K562 (cell line): ENCODE results near the gene TTLL3. TPM values are rescaled to one million over a fixed set of nuclear protein-coding genes. Genes with fewer than 3 reads are reported as not detected.

Experiments
- ATAC-seq: fragments of 200-7000 bp; cut with Tn5 transposase; 3 replicates; pipeline ENCODE4 v1.9.1; 2020; ENCODE audit warnings: moderate library complexity
- BruUV-seq: library from RNA; stranded (reverse); fragments of 400-500 nt; replicated peaks from 2 replicates; lab custom pipeline; 2021; lab: Mats Ljungman, UMichigan
- CTCF ChIA-PET: fragments of 300-600 bp; formaldehyde crosslinking; extraction: SDS; loops from one replicate; lab custom pipeline; 2021; ENCODE audit warnings: low intra/inter-chr PET ratio; lab: Yijun Ruan, JAX
- POLR2A ChIA-PET: fragments of 300-600, 350-650 bp; sonication (Branson Sonifier 250); formaldehyde crosslinking; extraction: SDS; loops from one replicate; lab custom pipeline; 2021; ENCODE audit warnings: antibody characterized with exemption, inconsistent platforms; lab: Yijun Ruan, JAX
- DNase-seq, 4 experiments: peaks; one replicate each; pipeline versions ENCODE4 v3.0.0 to v3.0.0-alpha.2; 2011 to 2018; ENCODE audit warnings: low spot score in 3 of 4, mixed read lengths in 3 of 4; ENCODE audit errors: extremely low read depth in 1 of 4
- FAIRE-seq: peaks from 2 replicates; lab custom pipeline; 2011; peaks lifted over from hg19 to GRCh38; lab: Jason Lieb, UNC
- H2AFZ ChIP-seq: 2 replicates; pipeline ENCODE4 v1.6.0; 2011; ENCODE audit warnings: low read depth, low read length, control low read depth, inconsistent platforms
- H3K27ac ChIP-seq: fragments of 200-600 bp; 3 replicates; pipeline ENCODE4 v1.8.0; 2011; ENCODE audit warnings: low read depth, mild to moderate bottlenecking, control low read depth, inconsistent platforms, low read length, moderate library complexity, mixed read lengths; ENCODE audit errors: extremely low read depth
- H3K27me3 ChIP-seq, 2 experiments: fragments of 300-600 bp in 1 of 2; 2 replicates in 1 of 2; 3 replicates in 1 of 2; pipeline versions ENCODE4 v1.6.0 to v1.8.0; 2011; ENCODE audit warnings: inconsistent platforms in 2 of 2, low read length in 2 of 2, mild to moderate bottlenecking in 1 of 2, mixed read lengths in 1 of 2, moderate library complexity in 1 of 2; ENCODE audit not compliant: control insufficient read depth in 2 of 2, insufficient read depth in 2 of 2
- H3K36me3 ChIP-seq: fragments of 300-600 bp; 3 replicates; pipeline ENCODE4 v1.8.0; 2011; ENCODE audit warnings: mild to moderate bottlenecking, low read length, inconsistent platforms; ENCODE audit not compliant: control insufficient read depth, insufficient read depth
- H3K4me1 ChIP-seq, 2 experiments: fragments of 200-600 bp in 1 of 2; replicated peaks in 1 of 2; 2 replicates in 1 of 2; 3 replicates in 1 of 2; pipeline versions ENCODE4 v1.5.1 to v1.8.0; 2011; ENCODE audit warnings: inconsistent platforms in 2 of 2, low read length in 2 of 2, mild to moderate bottlenecking in 1 of 2, mixed read lengths in 1 of 2, moderate library complexity in 1 of 2; ENCODE audit not compliant: control insufficient read depth in 2 of 2, insufficient read depth in 2 of 2
- H3K4me2 ChIP-seq: 2 replicates; pipeline ENCODE4 v1.6.1; 2011; ENCODE audit warnings: low read length, control low read depth, inconsistent platforms, mixed read lengths; ENCODE audit not compliant: insufficient read depth
- H3K4me3 ChIP-seq: fragments of 200-600 bp; sonication (generic), shearing (Covaris generic); 2 replicates; pipeline ENCODE4 v1.5.1; 2016; ENCODE audit warnings: control low read depth, inconsistent platforms
- H3K79me2 ChIP-seq: fragments of 200-600 bp; 3 replicates; pipeline ENCODE4 v1.8.0; 2011; ENCODE audit warnings: low read length, inconsistent platforms; ENCODE audit not compliant: control insufficient read depth, insufficient read depth
- H3K9ac ChIP-seq, 2 experiments: 2 replicates each; pipeline versions ENCODE4 v1.6.0 to v1.6.1; 2011; ENCODE audit warnings: low read depth in 2 of 2, low read length in 2 of 2, control low read depth in 1 of 2, inconsistent platforms in 1 of 2, mild to moderate bottlenecking in 1 of 2, mixed read lengths in 1 of 2; ENCODE audit not compliant: insufficient read depth in 1 of 2
- H3K9me1 ChIP-seq: one replicate; pipeline ENCODE4 v1.6.0; 2011; ENCODE audit warnings: inconsistent platforms, mild to moderate bottlenecking, low read length, moderate library complexity; ENCODE audit not compliant: control insufficient read depth, insufficient read depth
- H3K9me3 ChIP-seq: replicated peaks from 2 replicates; pipeline ENCODE4 v1.5.1; 2011; ENCODE audit warnings: low read depth, low read length, inconsistent platforms; ENCODE audit not compliant: control insufficient read depth, insufficient read depth
- H4K20me1 ChIP-seq: replicated peaks from 2 replicates; pipeline ENCODE4 v1.6.1; 2011; ENCODE audit warnings: low read length, inconsistent platforms, mixed read lengths; ENCODE audit not compliant: control insufficient read depth, insufficient read depth
- COPS2 ChIP-seq: fragments of 450-650 bp; conservative IDR thresholded peaks from 2 replicates; pipeline ENCODE4 v1.6.1; 2016; ENCODE audit warnings: mild to moderate bottlenecking, moderate library complexity
- CTBP1 ChIP-seq: fragments of 450-650 bp; IDR thresholded peaks from 2 replicates; pipeline ENCODE4 v1.6.1; 2016; ENCODE audit warnings: borderline replicate concordance
- DDX20 ChIP-seq: fragments of 450-650 bp; IDR thresholded peaks from 2 replicates; pipeline ENCODE4 v1.6.1; 2016; ENCODE audit warnings: missing genetic modification characterization, low read depth, mild to moderate bottlenecking, missing compliant biosample characterization, moderate library complexity
- DPF2 ChIP-seq: fragments of 450-650 bp; IDR thresholded peaks from 2 replicates; pipeline ENCODE4 v1.6.1; 2016
- E2F6 ChIP-seq, 2 experiments: IDR thresholded peaks; 2 replicates each; pipeline ENCODE4 v1.6.1; 2011; ENCODE audit warnings: borderline replicate concordance in 1 of 2, control low read depth in 1 of 2, low read depth in 1 of 2, low read length in 1 of 2, mild to moderate bottlenecking in 1 of 2, mixed read lengths in 1 of 2, moderate library complexity in 1 of 2; ENCODE audit not compliant: insufficient read depth in 1 of 2, insufficient read length in 1 of 2, poor library complexity in 1 of 2, severe bottlenecking in 1 of 2; ENCODE audit errors: extremely low read depth in 1 of 2
- ELK3 ChIP-seq: fragments of 450-650 bp; formaldehyde crosslinking; IDR thresholded peaks from 2 replicates; pipeline ENCODE4 v1.4.0; 2020; ENCODE audit warnings: mild to moderate bottlenecking
- GABPA ChIP-seq: fragments of 200-800 bp; sonication (Bioruptor generic); conservative IDR thresholded peaks from 2 replicates; pipeline ENCODE4 v1.6.1; 2016; ENCODE audit warnings: low read depth, missing genetic modification characterization, missing compliant biosample characterization
- HMBOX1 ChIP-seq: sonication (generic); IDR thresholded peaks from 2 replicates; pipeline ENCODE4 v1.6.1; 2016
- KLF1 ChIP-seq: fragments of 450-650 bp; IDR thresholded peaks from 2 replicates; pipeline ENCODE4 v1.6.1; 2016; ENCODE audit warnings: missing genetic modification characterization, missing compliant biosample characterization
- POLR2G ChIP-seq: fragments of 200-400 bp; formaldehyde crosslinking; IDR thresholded peaks from 2 replicates; pipeline ENCODE4 v1.6.1; 2017; ENCODE audit warnings: low read depth, mild to moderate bottlenecking, antibody characterized with exemption, low read length, moderate library complexity
- PPARD ChIP-seq: fragments of 250-450 bp; sonication (Bioruptor Pico); IDR thresholded peaks from 2 replicates; pipeline ENCODE4 v1.8.0; 2022; ENCODE audit warnings: inconsistent platforms, mild to moderate bottlenecking, moderate library complexity
- PRMT5 ChIP-seq: sonication (generic); formaldehyde crosslinking; IDR thresholded peaks from 2 replicates; pipeline ENCODE4 v1.5.0; 2020; ENCODE audit warnings: missing genetic modification reagents
- SIN3A ChIP-seq, 2 experiments: fragments of 150-350 bp in 1 of 2; IDR thresholded peaks; 2 replicates each; pipeline ENCODE4 v1.6.1; 2011 to 2016; ENCODE audit warnings: borderline replicate concordance in 2 of 2, low read depth in 2 of 2, low read length in 2 of 2, mild to moderate bottlenecking in 2 of 2, moderate library complexity in 2 of 2; ENCODE audit not compliant: control insufficient read depth in 1 of 2
- SREBF2 ChIP-seq: sonication (generic); formaldehyde crosslinking; IDR thresholded peaks from 2 replicates; pipeline ENCODE4 v1.4.0; 2020; ENCODE audit warnings: mild to moderate bottlenecking, missing genetic modification reagents
- ZNF57 ChIP-seq: fragments of 450-650 bp; formaldehyde crosslinking; IDR thresholded peaks from 2 replicates; pipeline ENCODE4 v1.4.0; 2020; ENCODE audit warnings: mild to moderate bottlenecking, moderate library complexity
- ZNF740 ChIP-seq, 3 experiments: fragments of 200-800 bp in 1 of 3; sonication (Bioruptor generic) in 1 of 3; sonication (generic) in 1 of 3; formaldehyde crosslinking in 1 of 3; IDR thresholded peaks; 2 replicates each; pipeline versions ENCODE4 v1.6.1 to v1.8.0; 2016 to 2022; ENCODE audit warnings: mild to moderate bottlenecking in 2 of 3, missing compliant biosample characterization in 2 of 3, missing genetic modification characterization in 2 of 3, missing genetic modification reagents in 1 of 3
- ZNF766 ChIP-seq: fragments of 200-800 bp; sonication (Bioruptor generic); conservative IDR thresholded peaks from 2 replicates; pipeline ENCODE4 v1.6.1; 2016; ENCODE audit warnings: missing genetic modification characterization, missing compliant biosample characterization
- WGBS: fragments of 100-300 bp; shearing (Covaris generic); methylation state at CpG from one replicate; pipeline ENCODE4 v1.1.6; 2016; ENCODE audit warnings: low coverage, mixed read lengths; ENCODE audit not compliant: insufficient coverage; ENCODE audit errors: missing lambda C conversion rate; 5-methylcytosine and 5-hydroxymethylcytosine counted together
- in situ Hi-C: fragments of 300-500 bp; cut with MboI; formaldehyde crosslinking; loops from 4 replicates; pipeline ENCODE4 v1.15.0; 2018; ENCODE audit warnings: inconsistent platforms, mixed read lengths
- intact Hi-C: fragments of 100-400 bp; cut with micrococcal nuclease; formaldehyde crosslinking; loops from 2 replicates; pipeline ENCODE4 v1.14.2; 2022
- polyA plus RNA-seq, 8 experiments: library from polyadenylated mRNA; depleted of rRNA in 4 of 8; stranded (reverse) in 5 of 8; unstranded in 3 of 8; fragments of >200 nt; fragmentation: Nextera tagmentation in 2 of 8; fragmentation: Illumina TruSeq in 1 of 8; extraction: Ambion mirVana in 2 of 8; extraction: Trizol in 1 of 8; gene quantifications; 2 replicates each; pipeline versions ENCODE4 v1.2.1 to v1.2.3, GENCODE V29; 2011 to 2014; ENCODE audit warnings: inconsistent platforms in 1 of 8, missing spikeins in 1 of 8
- total RNA-seq, 7 experiments: library from RNA; depleted of rRNA in 6 of 7; stranded (reverse); fragments of >200 nt in 6 of 7; fragmentation: Illumina TruSeq in 2 of 7; extraction: Trizol in 2 of 7; gene quantifications; 2 replicates each; pipeline versions ENCODE4 v1.2.1 to v1.2.3, GENCODE V29; 2011 to 2021; ENCODE audit warnings: low replicate concordance in 1 of 7

Gene TTLL3
- total and polyA plus RNA-seq, 9 of the 15 experiments (the other 6 are each of a cell fraction or from before 2014, with no cell fraction given) = 8.9 to 106 (median 33.2) TPM

- TF ChIP-seq E2F6 (IDR thresholded peaks at IDR 0.05; ENCODE audit: borderline replicate concordance in 1 of 2, extremely low read depth in 1 of 2, insufficient read depth in 1 of 2, insufficient read length in 1 of 2, low read depth in 1 of 2, low read length in 1 of 2, poor library complexity in 1 of 2, severe bottlenecking in 1 of 2) = no peak
- TF ChIP-seq, all 486 proteins: peak for 4
Observed at GRCh38 chr3:9780458-9780812, 29.6 kb upstream of the TTLL3 start (continued).

GRCh38 chr3:9780910-9781309, 29.2 kb upstream of the TTLL3 start:
- ATAC-seq (no peak), FAIRE-seq (no peak)
- BruUV-seq = no TSS peak
- in situ Hi-C loops = no loop called here
- no peaks in the 10 kb centered on the region for H4K20me1 ChIP-seq
- TF ChIP-seq ZNF57 (CRISPR knock-in tag) (no peak), SREBF2 (no peak), HMBOX1 (no peak), KLF1 (tag) (no peak), DDX20 (tag) (no peak), SIN3A (IDR thresholded peaks at IDR 0.05; ENCODE audit: borderline replicate concordance in 2 of 2, control insufficient read depth in 1 of 2, low read depth in 2 of 2, low read length in 2 of 2) (no peak), GABPA (tag) (no peak), PRMT5 (CRISPR knock-in tag) (no peak), CTBP1 (no peak), POLR2G (no peak), COPS2 (no peak), ELK3 (CRISPR knock-in tag) (no peak), ZNF740 (CRISPR knock-in tag; IDR thresholded peaks at IDR 0.05) (no peak), ZNF740 (tag; IDR thresholded peaks at IDR 0.05) (no peak), ZNF766 (no peak), PPARD (no peak), DPF2 (no peak)
- TF ChIP-seq, all 486 proteins: peak for 0
- WGBS = 80% methylated on average over 4 of the region's 4 CpGs
- Histone ChIP-seq H3K4me1 (peaks cover 22 to 25% of the 10 kb centered on the region in 2 experiments), H3K79me2 (no peaks in the 10 kb centered on the region), H3K4me3 (no peak overlapping the region), H3K9ac (no peak overlapping the region), H3K27me3 (no peaks in the 10 kb centered on the region), H2AFZ (no peak overlapping the region), H3K9me1 (no peaks in the 10 kb centered on the region), H3K27ac (no peak overlapping the region), H3K36me3 (peaks cover 48% of the 10 kb centered on the region), H3K9me3 (no peaks in the 10 kb centered on the region), H3K4me2 (no peak overlapping the region)
- ChIA-PET POLR2A (interaction anchor here (0.8 to 1.6 kb wide), 5 partner anchors 9 to 52 kb away, joined by 3 to 8 read pairs (median 5); partner anchors contain the start of genes ARPC4 and BRPF1), CTCF (no interaction called here)
- intact Hi-C loops = loop anchor here (5.0 kb wide), 1 partner anchor 151 kb away; the partner anchor contains the start of gene CRELD1
- no peak for DNase-seq
